Suppressor macrophage treated with lipopolysaccharide for 1 hour (primary cell): ENCODE data around the gene ANK3.

Experiments used
- DNase-seq, 3 donors: peaks; one replicate each; pipeline ENCODE4 v3.0.0-alpha.2; 2020 to 2022

Gene ANK3

DNA sequence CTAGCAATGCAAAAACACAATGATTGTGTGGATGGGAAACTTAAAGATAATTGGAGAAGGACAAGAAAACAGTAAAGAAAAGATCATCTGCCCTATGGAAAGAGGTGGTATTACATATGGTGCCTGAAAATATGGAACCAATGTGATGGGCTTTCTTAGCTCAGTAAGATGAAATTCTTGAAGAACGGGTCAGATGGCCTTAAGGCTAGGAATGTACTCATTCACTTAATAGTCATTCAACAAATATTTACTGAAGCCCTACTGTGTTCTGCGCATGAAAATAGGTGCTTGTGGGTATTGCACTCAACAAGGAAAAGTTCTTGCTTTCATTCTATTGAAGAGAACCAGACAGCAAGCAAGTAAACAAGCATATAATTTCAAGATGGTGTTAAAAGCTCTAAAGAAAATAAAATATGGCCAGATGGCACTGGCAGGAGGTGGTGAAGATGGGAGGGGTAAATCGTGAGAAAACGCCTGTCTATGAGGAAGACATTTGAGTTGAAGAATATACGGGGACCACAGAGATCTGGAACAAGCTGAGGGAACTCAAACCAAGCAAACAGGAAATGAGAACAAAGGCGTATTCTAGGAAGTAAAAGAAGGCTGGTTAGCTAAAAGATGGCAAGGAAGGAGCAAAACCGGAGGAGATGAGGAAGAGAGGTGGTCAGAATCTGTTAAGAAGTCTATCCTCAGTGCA is 179.7 kb downstream of the ANK3 start:
- peak in 2 of 3 donors; percentile 13 to 17 for DNase-seq

DNA sequence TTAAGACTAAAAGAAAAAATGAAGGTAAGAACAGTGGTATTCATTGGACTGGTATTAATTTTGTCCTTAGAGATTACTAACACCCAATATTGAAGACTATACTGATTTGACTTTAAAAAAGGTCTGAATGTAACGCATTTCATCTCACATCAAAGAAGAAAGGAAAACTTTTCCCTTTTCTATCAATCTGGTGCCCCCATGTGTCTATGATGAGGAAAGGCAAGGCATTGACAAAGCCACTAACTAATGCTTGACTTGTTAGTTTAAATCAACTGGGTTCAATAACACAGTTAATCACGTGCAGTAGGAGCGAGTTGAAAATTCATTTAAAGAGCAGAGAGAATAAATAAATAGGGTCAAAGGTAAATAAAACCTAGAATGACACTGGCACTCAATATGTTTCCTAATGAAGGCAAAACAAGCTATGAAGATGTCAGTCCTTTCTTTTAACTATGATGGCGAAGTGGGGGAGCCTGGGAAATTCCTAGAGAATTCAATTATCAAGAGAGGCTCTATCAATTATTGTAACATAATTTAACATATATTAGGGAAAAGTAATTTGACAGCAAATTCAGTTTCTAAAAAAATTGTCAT is 180.9 kb downstream of the ANK3 start:
- peak in 2 of 3 donors; percentile 27 to 43 for DNase-seq

DNA sequence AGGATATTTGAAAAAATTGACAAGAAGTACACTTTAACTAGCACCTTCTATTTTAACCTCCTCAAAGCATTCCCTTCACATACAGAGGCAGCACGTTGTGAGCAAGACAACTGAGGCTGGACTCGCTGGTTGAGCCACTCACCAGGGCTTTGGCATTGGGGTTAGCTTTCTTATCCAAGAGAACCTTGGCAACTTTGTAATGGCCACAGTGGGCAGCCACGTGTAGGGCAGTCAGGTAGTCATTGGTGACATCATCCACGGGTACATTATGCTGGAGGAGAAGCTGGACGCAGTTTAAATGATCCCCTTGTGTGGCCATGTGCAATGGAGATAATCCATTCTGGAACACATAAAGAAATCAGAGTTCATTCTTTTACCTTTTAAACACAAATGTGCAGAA is 181.8 kb downstream of the ANK3 start:
- no peak for DNase-seq

DNA sequence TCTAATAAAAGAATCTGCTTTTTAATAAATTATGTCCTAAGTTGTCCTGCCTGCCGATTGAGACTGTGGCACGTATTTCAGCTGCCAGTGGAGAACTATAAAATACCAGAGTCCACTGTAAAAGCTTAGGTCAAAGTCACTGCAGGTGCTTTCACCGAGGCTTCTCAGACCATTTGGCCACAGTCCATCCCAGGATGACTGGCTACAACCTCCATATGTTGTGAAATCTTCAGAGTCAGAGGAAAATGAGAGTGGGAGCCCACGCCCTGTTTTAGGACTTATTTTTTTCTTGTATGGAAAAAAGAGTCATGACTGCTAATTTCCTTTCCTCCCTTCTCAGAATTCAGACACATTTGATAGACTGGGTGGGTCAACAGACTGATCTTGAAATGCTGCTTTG is 182.9 kb downstream of the ANK3 start:
- peak in 1 of 3 donors; percentile 6 for DNase-seq

DNA sequence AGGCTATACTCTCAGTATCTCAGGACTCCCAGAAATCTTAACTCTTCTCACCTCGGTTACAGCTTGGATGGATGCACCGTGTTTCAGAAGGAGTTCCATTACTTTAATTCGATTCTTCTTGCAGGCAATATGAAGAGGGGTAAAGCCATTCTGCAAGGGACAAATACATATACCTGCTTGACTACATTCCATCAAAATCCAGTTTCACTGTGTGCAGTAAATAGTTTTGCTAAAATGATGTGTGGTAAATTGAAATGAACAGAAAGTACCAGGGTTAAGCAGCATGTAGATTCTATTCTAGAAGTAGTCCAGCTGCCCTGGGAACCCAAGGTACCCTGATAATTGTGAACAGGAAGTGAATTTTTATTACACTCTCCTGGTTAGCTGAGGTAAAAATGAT is 183.9 kb downstream of the ANK3 start:
- peak in 1 of 3 donors; percentile 2 for DNase-seq

DNA sequence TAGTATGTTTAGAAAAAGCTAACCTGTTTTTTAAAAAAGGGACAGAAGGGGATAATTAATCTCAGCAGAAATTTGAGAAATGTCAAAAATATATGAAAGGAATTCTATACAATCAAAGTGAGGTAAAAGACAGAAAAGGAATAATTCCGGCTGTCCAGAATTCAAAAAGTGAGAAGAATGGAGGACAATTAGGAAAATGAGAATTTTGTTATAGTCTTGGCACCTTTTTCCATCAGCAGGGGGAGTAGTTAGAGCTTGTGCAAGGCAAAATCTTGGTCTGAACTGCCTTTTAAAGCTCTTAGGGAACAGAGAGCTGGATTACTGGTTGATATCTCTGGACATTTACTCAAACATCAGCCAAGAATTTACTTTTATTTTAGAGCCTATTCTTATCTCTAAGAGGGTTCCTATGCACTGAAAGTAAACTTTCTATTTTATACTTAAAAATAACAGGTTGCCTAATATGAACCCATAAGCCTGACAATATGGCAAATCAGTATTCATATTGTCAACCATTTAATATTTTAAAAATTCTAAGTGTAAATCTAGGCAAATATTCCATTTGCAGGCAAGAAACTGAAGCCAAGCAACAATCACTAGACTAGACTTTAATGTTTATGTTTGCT is 185.6 kb downstream of the ANK3 start:
- peak; percentile 61 to 76 (median 66) for DNase-seq

DNA sequence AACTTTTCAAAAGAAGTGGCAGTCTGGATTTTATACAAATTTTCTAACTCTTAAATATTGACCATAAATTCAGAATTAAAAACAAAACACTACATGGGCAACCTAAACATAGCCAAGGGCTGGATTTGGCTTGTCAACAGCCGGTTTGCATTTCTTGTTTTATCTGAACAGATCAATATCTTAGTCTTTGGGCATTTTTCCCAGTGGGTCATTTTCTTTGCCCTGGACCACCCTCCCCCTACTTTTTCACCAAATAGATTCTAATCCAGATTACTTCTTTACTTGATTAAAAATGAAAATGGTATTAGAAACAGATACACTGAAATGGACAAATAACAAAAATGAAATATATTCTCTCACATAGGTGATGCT is 189.0 kb downstream of the ANK3 start:
- no peak for DNase-seq

DNA sequence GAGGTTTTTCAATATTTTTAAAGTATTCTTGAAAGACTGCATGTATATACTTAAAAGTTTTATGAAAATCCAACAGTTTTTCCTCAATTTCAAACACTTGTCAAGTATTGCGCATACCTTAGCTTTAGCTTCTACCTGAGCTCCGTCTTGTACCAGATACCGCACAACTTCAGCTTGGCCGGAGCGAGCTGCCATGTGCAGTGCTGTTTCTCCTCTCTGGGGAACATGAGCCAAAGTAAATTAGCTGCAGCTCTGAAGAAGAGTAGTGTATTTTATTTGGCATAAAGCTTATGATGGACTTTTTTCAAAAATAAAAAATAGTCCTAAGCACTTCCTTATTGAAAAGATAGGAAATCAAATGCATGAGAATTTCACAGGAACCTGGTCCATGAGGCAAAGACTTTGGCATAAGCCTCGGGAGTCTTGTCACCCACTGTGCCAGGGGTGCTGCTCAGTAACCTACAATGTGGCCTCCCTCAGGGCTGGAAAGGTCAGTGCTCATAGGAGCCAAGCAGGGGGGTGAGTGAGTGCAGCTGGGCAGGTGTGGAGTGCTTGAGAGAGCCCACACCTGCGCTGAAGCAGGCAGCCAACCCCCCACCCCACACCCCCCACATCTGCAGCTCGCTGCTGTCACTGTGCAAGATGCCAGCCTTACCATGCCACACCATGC is 189.5 kb downstream of the ANK3 start:
- no peak for DNase-seq

DNA sequence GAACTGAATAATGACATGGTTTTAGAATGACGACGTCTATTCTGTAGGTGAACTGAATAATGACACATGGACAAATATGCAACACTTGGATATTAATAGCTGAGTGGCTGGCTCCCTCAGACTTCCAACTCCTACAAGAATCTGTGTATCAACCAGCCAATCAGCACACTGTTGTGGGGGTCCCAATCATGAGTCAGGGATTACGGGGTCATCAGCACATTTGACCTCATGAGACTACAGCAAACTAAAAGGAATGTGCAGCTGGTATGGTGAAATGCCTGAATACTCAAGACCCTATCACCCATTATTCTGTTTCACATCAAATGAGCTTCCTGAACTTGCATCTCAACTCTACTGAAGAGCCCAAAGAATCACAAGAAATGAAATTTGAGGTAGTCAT is 192.5 kb downstream of the ANK3 start:
- no peak for DNase-seq

DNA sequence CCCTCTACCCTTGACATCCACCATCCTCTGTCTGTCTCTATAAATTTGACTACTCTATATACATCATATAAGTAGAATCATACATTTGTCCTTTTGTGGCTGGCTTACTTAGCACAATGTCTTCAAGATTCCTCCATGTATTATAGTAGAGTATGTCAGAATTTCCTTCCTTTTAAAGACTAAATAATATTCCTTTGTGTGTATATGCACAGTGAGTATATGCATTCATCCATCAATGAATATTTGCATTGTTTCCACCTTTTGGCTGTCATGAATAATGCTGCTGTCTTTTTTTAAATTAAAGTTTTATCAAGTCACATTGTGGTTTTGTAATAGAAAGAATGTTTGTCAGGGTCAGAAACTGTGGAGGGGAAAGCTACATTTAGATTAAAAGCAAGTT is 195.3 kb downstream of the ANK3 start:
- no peak for DNase-seq

DNA sequence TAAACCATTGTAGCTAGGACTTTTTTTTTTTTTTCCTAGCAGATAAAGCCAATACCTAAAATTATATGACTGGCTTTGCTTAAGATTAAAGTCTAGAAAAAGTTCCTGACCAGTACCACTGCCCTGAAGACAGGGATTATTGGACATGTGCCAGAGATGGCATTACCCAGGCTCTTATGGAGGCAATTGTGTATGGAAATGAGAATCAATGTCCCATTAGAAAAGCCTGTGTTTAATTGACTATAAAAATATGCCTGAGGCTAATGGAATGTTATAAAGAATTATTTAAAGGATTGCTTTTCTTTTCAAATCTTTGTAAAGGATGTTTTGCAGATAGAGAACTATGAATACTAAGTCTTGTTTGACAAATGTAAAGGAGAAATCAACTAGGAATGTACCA is 196.7 kb downstream of the ANK3 start:
- no peak for DNase-seq

DNA sequence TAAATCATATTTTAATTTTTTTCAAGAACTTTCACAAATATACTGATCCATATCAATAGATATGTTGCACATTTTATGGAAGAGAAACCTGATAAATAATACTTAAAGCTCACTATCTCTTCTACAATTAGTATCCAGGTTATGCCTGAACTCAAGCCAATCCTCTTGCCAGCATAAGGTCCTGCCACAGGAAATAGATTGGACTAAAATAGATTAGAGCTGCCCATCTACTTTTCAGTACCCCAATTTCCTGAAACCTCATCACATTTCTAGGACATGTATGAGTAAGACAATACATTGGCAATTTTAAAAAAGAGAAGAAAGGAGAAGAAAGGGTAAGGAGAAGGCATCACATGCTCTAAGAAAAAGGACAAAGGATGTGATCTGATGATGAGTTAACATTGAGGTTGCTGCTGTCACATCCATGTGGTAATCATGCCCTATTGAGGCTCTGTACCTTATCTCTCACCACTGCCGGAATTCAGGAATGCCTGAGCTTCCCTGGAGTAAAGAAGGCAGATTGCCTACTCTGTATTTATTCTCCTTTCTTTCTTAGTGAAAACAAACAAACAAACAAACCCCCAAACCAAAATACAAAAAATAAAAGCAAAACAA is 199.7 kb downstream of the ANK3 start:
- DNase-seq: no peak

DNA sequence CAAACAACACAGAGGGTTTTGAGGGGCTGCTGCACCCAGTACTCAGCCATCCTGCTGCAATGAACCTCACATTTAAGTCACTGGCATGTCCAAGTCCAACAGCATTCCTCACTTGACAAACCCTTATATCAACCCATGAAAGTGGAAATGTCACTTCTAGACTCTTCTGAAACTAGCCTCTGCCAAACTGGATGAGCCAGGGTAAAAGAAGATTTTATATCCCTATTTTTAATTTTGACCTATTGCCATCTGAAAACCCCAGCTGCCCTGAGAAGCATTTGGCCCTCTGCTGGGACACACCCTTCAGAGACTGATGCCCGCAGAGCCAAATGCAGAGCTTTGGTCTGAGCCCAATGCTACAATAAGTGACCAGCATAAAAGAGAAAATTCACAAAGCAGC is 201.1 kb downstream of the ANK3 start:
- no peak for DNase-seq

DNA sequence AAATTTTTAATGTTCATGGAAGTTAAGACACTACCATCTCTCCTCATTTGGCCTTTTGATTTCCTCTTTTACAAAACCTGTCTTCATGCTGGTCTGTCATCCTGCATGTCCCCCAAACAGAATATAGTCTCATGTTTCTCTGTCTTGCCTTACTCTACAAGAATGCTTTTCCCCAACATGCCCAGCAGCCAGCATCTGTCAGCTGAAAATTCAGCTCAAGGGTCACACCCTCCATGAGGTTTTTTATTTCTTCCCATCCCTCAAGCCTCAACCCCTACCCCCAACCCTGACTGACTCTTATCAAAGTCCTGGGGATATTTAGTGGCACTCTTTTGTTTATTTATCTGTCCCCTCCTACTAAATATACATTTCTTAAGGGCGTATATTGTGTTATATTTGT is 202.0 kb downstream of the ANK3 start:
- no peak for DNase-seq

DNA sequence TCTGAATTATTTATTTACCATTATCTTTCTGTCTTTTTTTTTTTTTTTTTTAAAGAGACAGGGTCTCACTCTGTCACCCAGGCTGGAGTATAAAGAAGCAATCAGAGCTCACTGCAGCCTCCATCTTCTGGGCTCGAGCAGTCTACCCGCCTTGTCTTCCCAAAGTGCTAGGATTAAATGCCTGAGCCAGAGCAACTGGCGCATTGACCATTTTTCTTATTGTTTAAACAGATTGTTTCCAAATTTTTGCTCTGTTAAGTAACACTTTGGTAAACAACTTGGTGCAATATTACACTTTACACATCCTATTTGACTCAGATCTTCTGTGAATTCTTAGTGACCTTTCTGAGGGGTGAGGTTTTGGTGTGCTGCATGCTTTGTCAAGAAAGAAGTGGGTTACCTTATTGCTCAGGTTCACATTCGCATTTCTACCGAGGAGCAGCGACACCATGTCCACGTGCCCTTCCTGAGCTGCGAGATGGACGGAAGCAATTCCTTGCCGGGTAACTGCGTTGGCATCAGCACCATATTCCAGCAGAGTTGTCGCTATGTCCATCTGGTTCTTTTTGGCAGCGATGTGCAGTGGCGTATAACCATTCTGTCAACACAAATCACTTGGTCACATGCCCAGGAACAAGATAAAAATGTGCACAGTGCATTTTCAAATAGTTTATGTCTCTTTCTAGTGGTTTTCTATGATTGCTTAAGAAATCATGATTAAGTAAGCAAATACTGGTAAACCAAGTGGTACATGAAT is 203.2 kb downstream of the ANK3 start:
- no peak for DNase-seq

DNA sequence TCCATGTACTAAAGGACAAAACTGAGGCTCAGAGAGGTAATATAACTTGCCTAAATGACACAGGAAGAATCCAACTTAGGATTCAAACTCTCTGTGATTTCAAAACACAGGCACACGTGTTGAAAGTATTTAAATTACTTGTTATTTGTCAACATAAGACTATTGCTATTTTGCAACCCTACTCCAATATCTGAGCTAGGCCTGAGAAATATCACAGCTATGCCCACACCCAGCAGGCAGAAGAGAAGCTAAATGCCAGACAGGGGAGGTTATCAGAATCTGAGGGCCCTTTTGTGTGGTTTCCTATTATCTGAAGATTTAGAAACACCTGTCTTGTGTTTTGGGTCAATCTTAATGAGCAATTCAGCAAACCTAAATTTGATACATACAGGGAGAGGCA is 204.3 kb downstream of the ANK3 start:
- no peak for DNase-seq

DNA sequence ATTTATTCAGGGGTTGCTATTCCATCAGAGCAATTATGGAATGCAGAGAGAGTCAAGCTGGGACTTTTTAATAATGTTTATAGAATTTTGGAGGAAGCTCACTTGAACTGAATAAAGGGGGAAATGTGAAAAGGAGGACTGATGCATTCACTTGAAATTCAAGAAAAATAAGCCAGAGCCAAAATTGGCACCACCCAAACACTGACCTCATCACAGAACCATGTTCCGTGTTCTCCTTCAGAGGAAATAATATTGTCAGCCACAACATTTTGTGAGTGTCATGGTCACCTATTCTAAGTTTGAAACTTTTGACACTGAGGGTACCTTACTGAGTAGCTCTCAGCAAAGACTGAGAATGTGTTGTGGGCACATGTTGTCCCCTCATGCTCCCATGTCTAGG is 207.0 kb downstream of the ANK3 start:
- DNase-seq: no peak

DNA sequence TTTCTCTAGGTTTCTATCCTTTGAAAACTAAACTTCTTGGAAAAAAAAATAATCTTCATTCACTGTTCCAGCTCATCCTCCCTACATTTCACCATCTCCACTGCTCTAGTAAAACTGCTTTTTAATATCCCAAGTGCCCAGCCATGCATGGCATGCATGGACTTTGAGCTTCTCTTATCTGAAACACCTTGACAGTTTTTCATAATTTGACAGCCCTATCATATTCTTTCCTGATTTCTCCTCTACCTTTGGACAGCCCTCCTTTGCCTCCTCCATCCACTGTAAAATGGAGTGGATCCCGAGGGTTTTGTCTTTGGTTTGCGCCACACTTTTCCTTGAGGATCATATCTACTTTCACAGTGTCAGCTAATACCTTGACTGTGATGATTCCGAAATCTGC is 212.8 kb downstream of the ANK3 start:
- DNase-seq: no peak

DNA sequence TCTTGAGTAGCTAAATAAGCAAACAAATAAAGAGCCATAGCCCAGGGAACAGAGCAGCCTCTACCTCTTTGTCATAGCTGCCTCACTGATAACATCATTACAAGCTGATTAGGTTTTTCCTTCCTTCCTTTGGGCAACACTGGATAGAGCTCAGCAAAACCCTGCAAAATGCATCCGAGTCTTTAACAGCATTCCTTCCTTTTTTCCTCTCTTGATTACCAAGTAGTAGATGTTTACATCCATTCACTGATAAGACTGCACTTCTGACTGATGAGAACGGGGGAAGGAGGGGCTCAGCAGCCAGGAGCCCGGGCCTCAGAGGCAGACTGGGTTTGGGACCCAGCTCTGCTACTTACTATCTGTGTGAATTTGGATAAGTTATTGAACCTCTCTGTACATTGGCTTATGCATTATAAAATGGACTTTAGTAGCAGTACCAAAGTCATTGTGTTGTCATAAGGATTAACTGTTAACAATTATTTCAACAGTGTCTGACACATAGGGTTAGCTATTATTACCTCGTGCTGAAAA is 214.2 kb downstream of the ANK3 start:
- no peak for DNase-seq

DNA sequence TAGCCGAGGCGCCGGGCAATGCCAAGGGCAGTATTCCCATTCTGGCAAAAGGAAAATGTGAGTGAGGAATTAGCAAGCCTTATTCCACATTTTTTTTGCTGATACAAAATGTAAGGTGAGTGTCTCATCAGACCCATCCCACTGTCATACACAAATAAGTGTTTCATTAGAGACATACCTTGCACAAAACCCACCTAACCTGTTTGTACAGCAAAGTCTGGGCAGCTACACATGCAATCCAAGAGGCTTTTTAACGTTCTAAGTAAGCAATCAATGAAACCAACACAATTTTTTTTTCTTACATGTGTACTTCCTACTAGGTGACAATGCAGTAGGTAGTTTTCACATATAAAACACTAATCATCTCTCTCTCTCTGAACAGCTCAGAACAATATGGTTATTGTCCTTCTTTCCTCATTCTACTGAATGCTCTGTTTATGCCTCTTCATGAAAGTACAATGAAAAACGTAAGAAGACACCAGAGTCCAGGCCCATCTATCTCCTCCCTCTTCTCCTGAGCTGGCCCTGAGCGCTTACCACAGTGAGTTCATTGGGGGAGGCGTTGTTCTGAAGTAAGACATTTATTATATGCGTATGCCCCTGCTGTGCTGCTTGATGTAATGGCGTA is 217.2 kb downstream of the ANK3 start:
- DNase-seq: no peak

DNA sequence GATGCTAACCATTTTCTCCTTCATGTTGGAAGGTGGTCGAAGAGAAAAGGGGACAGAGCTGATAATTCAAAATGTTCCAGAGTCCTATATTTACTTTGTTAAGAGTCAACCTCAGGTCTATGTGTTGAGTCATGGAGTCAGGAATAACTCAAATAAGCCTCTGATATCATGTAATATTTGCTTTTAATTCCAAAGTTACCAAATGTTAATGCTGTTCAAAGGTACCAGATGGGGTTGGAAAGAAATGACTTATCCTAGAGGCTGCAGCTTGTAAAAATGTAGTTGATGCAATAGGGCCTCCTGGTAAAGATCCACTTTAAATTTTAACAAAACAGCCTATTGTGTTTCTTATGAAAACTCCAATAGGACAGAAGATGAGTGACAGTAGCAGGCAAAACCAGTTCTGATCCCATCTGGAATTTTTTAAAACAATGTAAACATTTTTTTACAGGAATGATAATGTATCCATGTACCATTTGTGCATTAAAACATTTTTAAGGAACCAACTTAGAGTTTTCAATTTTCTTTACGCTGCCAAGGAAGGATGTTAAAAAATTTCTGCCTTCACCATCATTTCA is 218.2 kb downstream of the ANK3 start:
- no peak for DNase-seq

DNA sequence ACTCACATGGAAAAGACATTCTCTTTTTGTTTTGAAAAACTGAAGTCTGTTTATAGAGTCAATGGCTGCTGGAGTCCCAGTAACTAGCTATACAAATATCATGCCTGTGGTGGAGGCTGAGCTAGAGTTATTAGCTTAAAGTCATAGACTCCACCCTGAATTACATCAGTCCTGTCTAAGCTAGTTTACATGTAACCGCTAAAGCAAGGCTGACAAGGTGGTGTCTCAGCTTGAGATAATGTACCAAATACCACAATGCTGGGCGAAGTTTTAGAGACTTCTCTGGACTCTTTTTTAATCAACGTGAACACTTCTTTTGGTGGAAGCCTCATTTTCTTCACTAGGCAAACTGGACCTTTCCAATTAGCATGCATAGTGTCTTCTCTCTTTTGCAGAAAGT is 219.4 kb downstream of the ANK3 start:
- no peak for DNase-seq
